ENCODE measurements around the gene FAR2.
"Not testable (repeated sequence)": the region's sequence is repeated elsewhere in the genome, so short reads cannot be mapped to it uniquely, and the experiment has no call there.

Gene FAR2

DNA sequence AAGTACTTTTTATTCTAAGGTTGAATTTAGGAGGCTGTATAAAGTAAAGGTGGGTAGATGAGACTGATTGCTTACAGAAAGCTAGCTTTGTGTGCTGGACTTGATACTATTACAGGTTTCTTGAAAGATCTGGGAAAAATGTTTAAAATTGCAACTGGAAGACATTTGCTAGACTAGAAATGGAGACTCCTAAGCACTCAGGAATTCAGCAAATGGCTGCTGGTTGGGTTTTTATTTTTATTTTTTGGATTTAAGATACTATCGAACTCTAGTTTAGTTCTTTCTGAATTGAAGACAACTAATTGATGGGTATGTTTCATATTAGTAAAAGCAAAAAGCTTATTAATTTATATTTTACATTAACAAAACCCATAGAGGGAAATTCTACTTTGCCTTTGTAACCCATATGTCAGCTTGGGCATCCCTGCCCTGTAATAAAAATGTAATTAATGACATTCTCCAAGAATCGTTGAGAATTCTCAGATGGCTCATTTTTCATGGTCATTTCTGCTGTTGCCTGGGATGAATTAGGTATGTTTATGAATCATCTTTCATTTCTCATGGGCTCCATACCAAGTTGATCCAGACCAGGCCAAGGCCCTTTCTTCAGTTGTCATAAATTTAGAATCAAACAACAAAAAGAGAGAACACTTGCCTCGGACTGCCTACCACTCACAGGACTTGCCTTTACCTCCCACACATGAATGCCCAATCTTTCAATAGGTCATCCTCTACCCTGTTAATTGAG, 129.8 kb downstream of the FAR2 start:
- no peak for DNase-seq (ENCODE audit: low read depth in 2 of 2)

- no peak for DNase-seq (ENCODE audit: low read depth in 2 of 2)
Measured at GRCh38 chr12:29281371-29282005, 132.4 kb downstream of the FAR2 start.

- no peak for DNase-seq (ENCODE audit: low read depth in 2 of 2)
Measured at GRCh38 chr12:29282031-29282816, 133.1 kb downstream of the FAR2 start.

DNA sequence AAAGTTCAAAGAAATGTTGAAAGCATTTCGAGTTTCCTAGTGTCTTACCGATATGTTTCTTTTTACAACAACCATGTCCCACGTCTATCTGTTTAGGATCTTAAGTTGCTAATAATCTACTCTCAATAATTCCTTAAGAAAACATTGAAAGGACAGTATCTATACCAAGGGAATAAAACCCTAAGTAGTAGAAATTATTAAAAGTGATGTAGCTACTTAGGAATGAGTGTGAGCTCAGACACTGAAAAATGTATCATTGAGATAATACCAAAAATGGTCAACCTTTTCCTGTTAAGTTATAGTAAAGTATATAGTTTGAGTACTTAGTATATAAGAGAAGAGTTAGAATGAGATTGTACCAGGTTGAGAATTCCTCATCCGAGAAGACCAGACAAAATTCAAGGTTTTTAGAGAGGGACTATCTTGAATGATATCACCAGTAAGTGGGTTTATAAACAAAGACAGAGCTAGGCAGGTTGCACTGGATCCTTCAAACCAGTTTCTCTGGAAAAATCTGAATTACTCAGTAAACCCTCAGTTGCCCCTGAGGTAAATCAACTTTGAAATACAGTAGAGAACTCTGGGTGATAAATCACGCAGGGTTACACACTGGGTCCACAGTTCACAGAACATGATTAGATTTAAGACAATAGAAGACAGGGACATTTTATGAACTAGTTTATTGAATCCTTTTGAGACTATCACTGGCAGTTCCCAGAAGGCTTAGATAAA, 135.1 kb downstream of the FAR2 start:
- DNase-seq (ENCODE audit: low read depth in 2 of 2) = no peak

GRCh38 chr12:29286081-29286790, 137.2 kb downstream of the FAR2 start:
- DNase-seq (ENCODE audit: low read depth in 2 of 2) = no peak

DNA sequence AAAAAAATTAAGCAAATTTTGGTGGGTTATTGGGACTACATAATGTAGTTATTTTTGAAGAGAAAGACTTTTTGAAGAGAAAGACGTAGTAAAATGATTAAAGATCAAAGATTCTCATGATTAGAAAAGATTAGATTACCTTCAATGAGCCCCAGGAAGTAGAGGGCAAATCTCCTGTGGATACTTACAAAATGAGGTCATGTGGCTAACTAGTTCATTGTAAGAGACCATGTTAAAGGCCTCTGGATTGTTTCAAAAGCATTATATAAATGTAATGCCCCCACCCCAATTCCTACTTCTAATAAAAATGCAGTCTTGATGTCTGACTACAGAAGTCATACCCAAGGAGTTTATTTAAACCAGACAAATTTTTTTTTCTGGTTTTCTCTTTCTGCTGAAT, 138.5 kb downstream of the FAR2 start:
- DNase-seq (ENCODE audit: low read depth in 2 of 2) = no peak

DNA sequence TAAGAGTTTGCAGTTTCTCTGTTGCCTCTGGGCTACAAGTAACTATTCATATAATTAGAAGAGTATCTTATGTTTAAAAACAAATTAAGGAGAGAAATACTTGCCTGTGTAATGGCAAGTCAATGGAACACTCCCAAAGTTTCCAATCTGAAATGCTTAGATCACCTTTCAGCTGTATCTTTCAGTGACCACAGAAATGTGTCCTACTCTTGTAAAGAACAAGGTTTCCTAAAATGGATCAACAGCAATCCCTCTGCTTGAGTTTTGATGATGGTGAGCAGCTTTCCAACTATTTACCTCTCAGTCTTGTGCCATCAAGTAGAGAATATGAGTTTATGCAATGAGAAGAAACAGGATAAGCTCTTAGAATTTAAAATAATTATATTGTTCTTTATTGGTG, 139.0 kb downstream of the FAR2 start:
- DNase-seq (ENCODE audit: low read depth in 2 of 2) = no peak

GRCh38 chr12:29290475-29290874, 141.4 kb downstream of the FAR2 start:
- not testable (repeated sequence) for DNase-seq (ENCODE audit: low read depth in 2 of 2)

DNA sequence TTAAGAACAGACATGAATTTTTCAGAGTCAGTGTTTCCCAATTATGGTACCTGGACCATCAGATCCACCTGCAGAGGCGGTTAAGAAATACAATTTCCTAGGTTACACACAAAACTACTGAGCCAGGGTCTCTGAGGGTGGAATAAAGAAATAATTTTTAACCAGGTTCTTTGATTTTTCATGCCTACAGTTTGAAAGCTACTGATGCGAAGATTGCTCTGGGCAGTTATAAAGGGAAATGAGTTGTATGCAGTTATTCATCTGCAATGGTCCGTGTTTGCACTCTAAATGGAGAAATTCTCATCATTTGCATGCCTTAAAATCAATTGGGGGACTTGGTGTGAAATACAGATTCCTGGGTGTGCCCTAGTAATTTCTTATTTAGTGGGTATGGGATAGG, 142.1 kb downstream of the FAR2 start:
- no peak for DNase-seq (ENCODE audit: low read depth in 2 of 2)

DNA sequence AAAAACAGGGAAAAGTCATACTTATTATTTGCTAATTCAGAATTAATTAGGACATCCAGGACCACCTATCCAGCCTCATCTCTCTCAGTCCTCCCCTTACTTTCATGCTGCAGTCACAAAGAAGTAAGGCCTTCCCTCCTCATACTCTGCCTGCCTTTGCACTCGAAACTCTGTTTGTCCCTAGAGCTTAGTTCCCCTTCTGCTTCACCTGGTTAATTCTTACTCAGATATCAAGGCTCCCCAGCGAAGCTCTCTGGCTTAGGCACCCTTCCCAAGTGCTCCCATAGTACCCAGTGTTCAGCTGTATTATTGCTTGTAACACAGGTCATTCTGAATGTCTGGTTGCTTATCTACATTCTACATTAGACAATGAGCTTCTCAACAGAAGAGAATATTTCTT, 150.6 kb downstream of the FAR2 start:
- no peak for DNase-seq (ENCODE audit: low read depth in 2 of 2)

DNA sequence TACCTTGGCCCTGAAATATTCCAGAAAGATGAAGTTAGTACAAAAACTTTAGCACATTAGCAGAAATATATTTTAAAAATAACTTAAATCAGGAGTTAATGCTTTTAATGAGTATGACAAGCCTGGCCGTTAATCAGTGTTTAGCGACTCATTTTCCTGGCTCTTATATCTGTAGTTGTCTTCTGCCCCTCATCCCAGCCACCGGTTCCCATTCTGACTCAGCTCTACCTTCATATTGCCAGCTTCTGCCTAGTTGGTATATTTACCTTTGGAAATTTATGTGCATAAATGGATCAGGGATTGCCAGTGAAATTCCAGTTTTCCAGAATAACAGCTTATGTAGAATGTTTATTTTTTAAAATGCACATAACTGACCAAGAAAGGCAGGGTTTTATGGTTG, 152.0 kb downstream of the FAR2 start:
- no peak for DNase-seq (ENCODE audit: low read depth in 2 of 2)

DNA sequence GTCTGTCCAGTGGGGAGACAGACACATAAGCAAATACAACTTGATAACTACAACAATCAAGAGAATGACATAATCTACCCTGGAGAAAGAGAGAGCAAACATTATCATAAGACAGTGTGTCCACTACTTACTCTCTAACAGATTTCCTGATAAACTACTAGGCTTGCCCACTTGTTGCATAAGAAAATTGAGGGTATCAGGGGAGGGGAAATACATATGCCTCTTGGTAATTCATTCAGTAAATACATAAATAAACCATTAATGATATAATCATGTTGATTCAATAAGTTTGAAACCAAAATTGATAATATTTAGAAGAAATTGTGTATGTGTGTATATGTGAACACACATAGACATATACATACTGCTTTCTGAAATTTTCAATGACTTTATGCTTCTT, 155.3 kb downstream of the FAR2 start:
- no peak for DNase-seq (ENCODE audit: low read depth in 2 of 2)

- no peak for DNase-seq (ENCODE audit: low read depth in 2 of 2)
Measured at GRCh38 chr12:29306266-29306665, 157.2 kb downstream of the FAR2 start.

DNA sequence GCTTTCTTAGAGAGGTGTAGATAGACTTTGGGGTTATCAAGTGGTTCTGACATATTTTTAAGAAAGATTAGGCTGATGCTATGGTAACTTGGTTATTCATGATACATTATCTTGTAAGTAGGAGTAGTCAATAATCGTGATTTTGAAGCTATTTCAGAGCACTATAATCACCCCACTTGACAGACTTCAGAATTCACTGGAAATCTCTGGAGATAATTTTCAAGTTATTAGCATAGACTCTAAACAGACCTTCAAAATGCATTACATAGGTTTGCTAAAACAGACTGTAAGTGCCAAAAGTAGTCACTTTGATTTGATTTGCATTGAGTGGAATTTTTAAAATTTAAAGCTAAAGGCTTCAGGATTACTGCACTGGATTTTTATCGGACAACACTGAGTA, 157.6 kb downstream of the FAR2 start:
- no peak for DNase-seq (ENCODE audit: low read depth in 2 of 2)

DNA sequence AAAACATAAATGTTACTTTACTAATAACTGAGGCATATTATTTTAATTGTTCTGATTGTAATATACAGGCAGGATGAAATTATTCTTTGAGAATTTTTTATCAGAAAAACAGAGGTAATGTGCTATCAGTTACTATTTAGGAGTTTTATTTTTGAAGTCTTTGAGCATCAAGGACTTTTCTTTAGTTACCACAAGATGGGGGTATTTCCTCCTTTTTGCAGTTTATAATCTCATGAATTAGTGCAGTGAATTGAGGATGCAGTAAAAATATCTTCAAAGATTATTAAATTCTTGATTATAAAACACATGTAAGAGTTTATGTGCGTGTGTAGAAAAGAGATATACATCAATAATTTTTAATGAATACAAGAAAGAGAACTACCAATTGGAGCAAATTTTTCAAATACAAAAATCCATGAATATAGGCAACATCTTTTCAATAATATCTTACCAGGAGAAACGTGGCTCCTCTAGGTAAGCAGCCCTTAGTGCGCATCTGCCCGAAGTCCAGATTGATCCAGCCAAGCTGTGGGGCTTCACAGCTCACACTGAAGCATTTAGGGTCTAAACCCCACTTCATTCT, 160.3 kb downstream of the FAR2 start:
- DNase-seq (ENCODE audit: low read depth in 2 of 2) = no peak

DNA sequence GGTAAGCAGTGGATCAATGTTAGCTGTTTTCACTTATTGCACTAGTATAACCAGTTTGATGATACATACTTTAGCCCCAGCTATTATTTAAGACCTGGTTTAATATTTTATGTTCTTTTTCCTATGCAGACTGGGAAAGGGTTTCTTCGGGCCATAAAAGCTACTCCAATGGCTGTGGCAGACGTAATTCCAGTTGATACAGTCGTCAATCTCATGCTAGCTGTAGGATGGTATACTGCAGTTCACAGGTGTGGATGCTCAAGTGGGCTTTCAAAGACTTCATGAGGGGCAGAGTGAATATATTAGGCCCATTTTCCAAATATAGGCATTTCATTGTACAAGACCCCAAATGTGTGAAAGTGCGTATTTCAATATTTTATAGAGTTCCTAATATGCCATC, 161.8 kb downstream of the FAR2 start:
- DNase-seq (ENCODE audit: low read depth in 2 of 2) = no peak

DNA sequence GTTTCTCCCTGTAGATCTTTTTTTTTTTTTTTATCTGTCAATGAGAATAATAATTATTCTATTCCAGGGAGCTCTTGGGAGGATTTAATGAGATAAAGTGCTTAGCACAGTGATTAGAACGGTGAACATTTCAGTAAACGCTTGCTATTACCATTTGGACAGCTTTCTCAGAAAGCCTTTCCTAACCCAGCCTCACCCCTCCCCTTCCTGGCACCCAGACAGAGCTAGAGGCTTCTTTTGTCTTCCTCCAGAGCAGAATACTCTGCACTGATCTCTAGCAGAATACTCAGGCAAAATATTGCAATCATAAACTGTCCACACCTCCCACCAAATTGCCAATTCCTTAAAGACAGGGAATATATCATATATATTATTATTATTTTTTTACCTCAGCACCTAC, 165.3 kb downstream of the FAR2 start:
- no peak for DNase-seq (ENCODE audit: low read depth in 2 of 2)

DNA sequence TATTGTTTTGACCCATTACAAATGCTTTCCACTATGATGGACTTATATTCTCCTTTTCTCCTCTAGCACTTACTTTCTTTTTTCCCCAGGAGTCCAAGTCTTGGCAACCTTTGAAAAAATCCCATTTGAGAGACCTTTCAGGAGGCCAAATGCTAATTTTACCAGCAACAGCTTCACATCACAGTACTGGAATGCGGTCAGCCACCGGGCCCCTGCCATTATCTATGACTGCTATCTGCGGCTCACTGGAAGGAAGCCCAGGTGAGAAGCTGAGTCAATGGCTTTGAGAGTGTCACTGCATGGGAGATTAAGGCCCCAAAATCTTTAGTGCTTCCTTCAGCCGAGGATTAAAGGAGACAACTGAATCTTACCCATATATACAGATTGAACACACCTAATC, 167.7 kb downstream of the FAR2 start:
- no peak for DNase-seq (ENCODE audit: low read depth in 2 of 2)

GRCh38 chr12:29317556-29318363, 168.7 kb downstream of the FAR2 start:
- DNase-seq (ENCODE audit: low read depth in 2 of 2) = peak in 1 of 2 donors; percentile 7

Measured in stimulated activated CD4-positive, alpha-beta T cell treated with anti-CD3 and anti-CD28 coated beads, Interleukin-4, amount 100 ng/mL, for 48 hours (primary cell).